Measurements from ENCODE around the gene TRANK1.
"Not testable (repeated sequence)": the region's sequence is repeated elsewhere in the genome, so short reads cannot be mapped to it uniquely, and the experiment has no call there.

TRANK1 gene

GRCh38 chr3:36957063-36957462 lies 12.2 kb upstream of the TRANK1 start:
- Histone ChIP-seq H3K4me3 (ENCODE audit: insufficient read length, low read depth) (no peak overlapping the region), H3K9ac (ENCODE audit: insufficient read length, low read depth) (no peak overlapping the region), H3K9me3 (ENCODE audit: insufficient read depth, low read length) (no peaks in the 10 kb centered on the region), H3K27me3 (ENCODE audit: insufficient read depth, insufficient read length) (no peaks in the 10 kb centered on the region), H3K36me3 (ENCODE audit: insufficient read depth, insufficient read length, low read length) (no peaks in the 10 kb centered on the region), H3K4me1 (ENCODE audit: insufficient read depth, insufficient read length) (no peaks in the 10 kb centered on the region)
- TF ChIP-seq YY1 (IDR thresholded peaks at IDR 0.05; ENCODE audit: insufficient read depth, insufficient read length) (no peak), ZNF274 (IDR thresholded peaks at IDR 0.05; ENCODE audit: low read depth, low read length) (no peak), SUZ12 (IDR thresholded peaks at IDR 0.05; ENCODE audit: extremely low read depth, insufficient read depth, insufficient read length) (no peak)
- no peak for DNase-seq (ENCODE audit: low read depth, low spot score)

- no peak for TF ChIP-seq YY1 (IDR thresholded peaks at IDR 0.05; ENCODE audit: insufficient read depth, insufficient read length)
- TF ChIP-seq ZNF274 (IDR thresholded peaks at IDR 0.05; ENCODE audit: low read depth, low read length) = no peak
- TF ChIP-seq SUZ12 (IDR thresholded peaks at IDR 0.05; ENCODE audit: extremely low read depth, insufficient read depth, insufficient read length) = no peak
- DNase-seq (ENCODE audit: low read depth, low spot score) = no peak
- Histone ChIP-seq H3K27me3 (ENCODE audit: insufficient read depth, insufficient read length) (no peaks in the 10 kb centered on the region), H3K9me3 (ENCODE audit: insufficient read depth, low read length) (no peaks in the 10 kb centered on the region), H3K4me3 (ENCODE audit: insufficient read length, low read depth) (no peak overlapping the region), H3K36me3 (ENCODE audit: insufficient read depth, insufficient read length, low read length) (no peaks in the 10 kb centered on the region), H3K4me1 (ENCODE audit: insufficient read depth, insufficient read length) (no peaks in the 10 kb centered on the region), H3K9ac (ENCODE audit: insufficient read length, low read depth) (no peak overlapping the region)
Measured at GRCh38 chr3:36956155-36956554, 11.3 kb upstream of the TRANK1 start.

- no peak for TF ChIP-seq SUZ12 (IDR thresholded peaks at IDR 0.05; ENCODE audit: extremely low read depth, insufficient read depth, insufficient read length)
- no peak for TF ChIP-seq YY1 (IDR thresholded peaks at IDR 0.05; ENCODE audit: insufficient read depth, insufficient read length)
- no peak for TF ChIP-seq ZNF274 (IDR thresholded peaks at IDR 0.05; ENCODE audit: low read depth, low read length)
- Histone ChIP-seq H3K36me3 (ENCODE audit: insufficient read depth, insufficient read length, low read length) (no peaks in the 10 kb centered on the region), H3K27me3 (ENCODE audit: insufficient read depth, insufficient read length) (no peaks in the 10 kb centered on the region), H3K4me3 (ENCODE audit: insufficient read length, low read depth) (no peak overlapping the region), H3K9ac (ENCODE audit: insufficient read length, low read depth) (no peak overlapping the region), H3K9me3 (ENCODE audit: insufficient read depth, low read length) (no peaks in the 10 kb centered on the region), H3K4me1 (ENCODE audit: insufficient read depth, insufficient read length) (no peaks in the 10 kb centered on the region)
- DNase-seq (ENCODE audit: low read depth, low spot score) = no peak
Measured at GRCh38 chr3:36954452-36955134, 9.7 kb upstream of the TRANK1 start.

GRCh38 chr3:36947814-36948213 lies 3.0 kb upstream of the TRANK1 start:
- Histone ChIP-seq H3K27me3 (ENCODE audit: insufficient read depth, insufficient read length) (peaks cover 26% of the 10 kb centered on the region), H3K9me3 (ENCODE audit: insufficient read depth, low read length) (peaks cover 15% of the 10 kb centered on the region; the same call in 1 of the 2 replicates)
- not testable (repeated sequence) for H3K36me3 ChIP-seq (ENCODE audit: insufficient read depth, insufficient read length, low read length); DNase-seq (ENCODE audit: low read depth, low spot score); H3K9ac ChIP-seq (ENCODE audit: insufficient read length, low read depth); H3K4me3 ChIP-seq (ENCODE audit: insufficient read length, low read depth); H3K4me1 ChIP-seq (ENCODE audit: insufficient read depth, insufficient read length)

GRCh38 chr3:36945333-36945980 lies 603 bp upstream of the TRANK1 start:
- Histone ChIP-seq H3K9me3 (ENCODE audit: insufficient read depth, low read length) (peaks cover 15% of the 10 kb centered on the region; the same call in 1 of the 2 replicates), H3K27me3 (ENCODE audit: insufficient read depth, insufficient read length) (peaks cover 26% of the 10 kb centered on the region), H3K4me3 (ENCODE audit: insufficient read length, low read depth) (peak overlapping the region; percentile 66), H3K9ac (ENCODE audit: insufficient read length, low read depth) (peak overlapping the region; percentile 88), H3K36me3 (ENCODE audit: insufficient read depth, insufficient read length, low read length) (no peaks in the 10 kb centered on the region), H3K4me1 (ENCODE audit: insufficient read depth, insufficient read length) (no peaks in the 10 kb centered on the region)
- DNase-seq (ENCODE audit: low read depth, low spot score) = no peak
- TF ChIP-seq ZNF274 (IDR thresholded peaks at IDR 0.05; ENCODE audit: low read depth, low read length) = no peak
- no peak for TF ChIP-seq YY1 (IDR thresholded peaks at IDR 0.05; ENCODE audit: insufficient read depth, insufficient read length)
- TF ChIP-seq SUZ12 (IDR thresholded peaks at IDR 0.05; ENCODE audit: extremely low read depth, insufficient read depth, insufficient read length) = no peak

GRCh38 chr3:36944012-36944640 lies 728 bp downstream of the TRANK1 start:
- H3K27me3 ChIP-seq (ENCODE audit: insufficient read depth, insufficient read length) = peaks cover 26% of the 10 kb centered on the region
- no peaks in the 10 kb centered on the region for H3K36me3 ChIP-seq (ENCODE audit: insufficient read depth, insufficient read length, low read length)
- peak overlapping the region; percentile 88 for H3K9ac ChIP-seq (ENCODE audit: insufficient read length, low read depth)
- H3K9me3 ChIP-seq (ENCODE audit: insufficient read depth, low read length) = peaks cover 15% of the 10 kb centered on the region; the same call in 1 of the 2 replicates
- no peak for TF ChIP-seq ZNF274 (IDR thresholded peaks at IDR 0.05; ENCODE audit: low read depth, low read length)
- TF ChIP-seq YY1 (IDR thresholded peaks at IDR 0.05; ENCODE audit: insufficient read depth, insufficient read length) = no peak
- TF ChIP-seq SUZ12 (IDR thresholded peaks at IDR 0.05; ENCODE audit: extremely low read depth, insufficient read depth, insufficient read length) = no peak
- no peak for DNase-seq (ENCODE audit: low read depth, low spot score)
- H3K4me1 ChIP-seq (ENCODE audit: insufficient read depth, insufficient read length) = no peaks in the 10 kb centered on the region
- H3K4me3 ChIP-seq (ENCODE audit: insufficient read length, low read depth) = peak overlapping the region; percentile 66

- H3K36me3 ChIP-seq (ENCODE audit: insufficient read depth, insufficient read length, low read length) = no peaks in the 10 kb centered on the region
- peaks cover 26% of the 10 kb centered on the region for H3K27me3 ChIP-seq (ENCODE audit: insufficient read depth, insufficient read length)
- no peak for DNase-seq (ENCODE audit: low read depth, low spot score)
- peaks cover 15% of the 10 kb centered on the region; the same call in 1 of the 2 replicates for H3K9me3 ChIP-seq (ENCODE audit: insufficient read depth, low read length)
- H3K4me3 ChIP-seq (ENCODE audit: insufficient read length, low read depth) = peak overlapping the region; percentile 66
- peak overlapping the region; percentile 88 for H3K9ac ChIP-seq (ENCODE audit: insufficient read length, low read depth)
- H3K4me1 ChIP-seq (ENCODE audit: insufficient read depth, insufficient read length) = no peaks in the 10 kb centered on the region
- TF ChIP-seq YY1 (IDR thresholded peaks at IDR 0.05; ENCODE audit: insufficient read depth, insufficient read length) = no peak
- no peak for TF ChIP-seq ZNF274 (IDR thresholded peaks at IDR 0.05; ENCODE audit: low read depth, low read length)
Measured at GRCh38 chr3:36943601-36944000, 1.3 kb downstream of the TRANK1 start.

Measured in NT2/D1 (cell line).